HG02870 (cell line): ENCODE data around the gene RNF4.

ENCODE experiments used
- ATAC-seq: cut with Tn5 transposase; IDR thresholded peaks from one replicate; pipeline ENCODE4 v1.9.1; 2021; ENCODE audit warnings: mild to moderate bottlenecking, moderate library complexity; ENCODE audit not compliant: unreplicated experiment

The RNF4 gene

GRCh38 chr4:2437475-2438215, 31.3 kb upstream of the RNF4 start:
- no peak for ATAC-seq

GRCh38 chr4:2438822-2439718, 29.8 kb upstream of the RNF4 start:
- ATAC-seq, result no peak

- peak; percentile 68 for ATAC-seq
Measured at GRCh38 chr4:2441393-2442174, 27.3 kb upstream of the RNF4 start.

GRCh38 chr4:2442175-2442993, 26.5 kb upstream of the RNF4 start:
- ATAC-seq, result no peak

- ATAC-seq, result no peak
Measured at GRCh38 chr4:2443061-2443730, 25.7 kb upstream of the RNF4 start.

- no peak for ATAC-seq
Measured at GRCh38 chr4:2443956-2444740, 24.8 kb upstream of the RNF4 start.

- ATAC-seq, result no peak
Measured at GRCh38 chr4:2445130-2445529, 23.8 kb upstream of the RNF4 start.

GRCh38 chr4:2445571-2445970, 23.3 kb upstream of the RNF4 start:
- no peak for ATAC-seq

GRCh38 chr4:2446656-2447564, 22.0 kb upstream of the RNF4 start:
- ATAC-seq, result no peak

GRCh38 chr4:2448589-2448988, 20.3 kb upstream of the RNF4 start:
- ATAC-seq, result no peak

- no peak for ATAC-seq
Measured at GRCh38 chr4:2449051-2449450, 19.9 kb upstream of the RNF4 start.

GRCh38 chr4:2449511-2450392, 19.2 kb upstream of the RNF4 start:
- ATAC-seq, result no peak

- ATAC-seq, result no peak
Measured at GRCh38 chr4:2450394-2451035, 18.4 kb upstream of the RNF4 start.

- ATAC-seq, result no peak
Measured at GRCh38 chr4:2451036-2451520, 17.8 kb upstream of the RNF4 start.

GRCh38 chr4:2451821-2452785, 16.8 kb upstream of the RNF4 start:
- no peak for ATAC-seq
